Left ventricle myocardium inferior (tissue), 1 donor: ENCODE results near the gene MAOB. TPM values are rescaled to one million over a fixed set of nuclear protein-coding genes. Genes with fewer than 3 reads are reported as not detected.

ENCODE experiments used
- DNase-seq: peaks from one replicate; pipeline ENCODE4 v3.0.0-alpha.2; 2020
- H3K27ac ChIP-seq: fragments of 200-600 bp; replicated peaks from 2 replicates; pipeline ENCODE4 v1.8.0; 2021
- H3K27me3 ChIP-seq: fragments of 200-600 bp; 2 replicates; pipeline ENCODE4 v1.8.0; 2021; ENCODE audit warnings: low read depth
- H3K36me3 ChIP-seq: fragments of 200-600 bp; 2 replicates; pipeline ENCODE4 v1.8.0; 2021
- H3K4me1 ChIP-seq: fragments of 200-600 bp; 2 replicates; pipeline ENCODE4 v1.8.0; 2021
- H3K4me3 ChIP-seq: fragments of 200-600 bp; 2 replicates; pipeline ENCODE4 v1.8.0; 2021; ENCODE audit warnings: mild to moderate bottlenecking, moderate library complexity
- H3K9me3 ChIP-seq: fragments of 200-600 bp; replicated peaks from 2 replicates; pipeline ENCODE4 v1.8.0; 2021
- intact Hi-C: fragments of 100-400 bp; cut with micrococcal nuclease; formaldehyde crosslinking; loops from one replicate; pipeline ENCODE4 v1.11.0; 2022
- total RNA-seq: library from RNA; stranded (reverse); fragmentation: NEBNext Ultra II Directional; extraction: Animal tissue kit (Norgen Biotek cat#: 25700); gene quantifications from one replicate; pipeline ENCODE4 v1.2.1, GENCODE V29; 2021
- TF ChIP-seq, protein P1 (sequence below): fragments of 200-600 bp; IDR thresholded peaks from 2 replicates; pipeline ENCODE4 v1.8.0; 2021; ENCODE audit warnings: antibody characterized with exemption, mild to moderate bottlenecking, borderline replicate concordance
- donor health status: DM: no; HTN: yes; CAD: no; lungs with severe emphysema.

MAOB gene
- total RNA-seq, 1 donor from 2014 or later = 157 TPM

GRCh38 chrX:43758044-43758443 lies 124.2 kb downstream of the MAOB start:
- H3K27me3 ChIP-seq = no peaks in the 10 kb centered on the region
- H3K36me3 ChIP-seq = no peaks in the 10 kb centered on the region
- TF ChIP-seq, protein P1, sequence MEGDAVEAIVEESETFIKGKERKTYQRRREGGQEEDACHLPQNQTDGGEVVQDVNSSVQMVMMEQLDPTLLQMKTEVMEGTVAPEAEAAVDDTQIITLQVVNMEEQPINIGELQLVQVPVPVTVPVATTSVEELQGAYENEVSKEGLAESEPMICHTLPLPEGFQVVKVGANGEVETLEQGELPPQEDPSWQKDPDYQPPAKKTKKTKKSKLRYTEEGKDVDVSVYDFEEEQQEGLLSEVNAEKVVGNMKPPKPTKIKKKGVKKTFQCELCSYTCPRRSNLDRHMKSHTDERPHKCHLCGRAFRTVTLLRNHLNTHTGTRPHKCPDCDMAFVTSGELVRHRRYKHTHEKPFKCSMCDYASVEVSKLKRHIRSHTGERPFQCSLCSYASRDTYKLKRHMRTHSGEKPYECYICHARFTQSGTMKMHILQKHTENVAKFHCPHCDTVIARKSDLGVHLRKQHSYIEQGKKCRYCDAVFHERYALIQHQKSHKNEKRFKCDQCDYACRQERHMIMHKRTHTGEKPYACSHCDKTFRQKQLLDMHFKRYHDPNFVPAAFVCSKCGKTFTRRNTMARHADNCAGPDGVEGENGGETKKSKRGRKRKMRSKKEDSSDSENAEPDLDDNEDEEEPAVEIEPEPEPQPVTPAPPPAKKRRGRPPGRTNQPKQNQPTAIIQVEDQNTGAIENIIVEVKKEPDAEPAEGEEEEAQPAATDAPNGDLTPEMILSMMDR = no peak
- no peak overlapping the region for H3K27ac ChIP-seq
- H3K9me3 ChIP-seq = no peaks in the 10 kb centered on the region
- H3K4me1 ChIP-seq = no peaks in the 10 kb centered on the region
- no peak for DNase-seq
- H3K4me3 ChIP-seq = no peak overlapping the region
- intact Hi-C loops = no loop called here

- no peak overlapping the region for H3K4me3 ChIP-seq
- no peak overlapping the region for H3K27ac ChIP-seq
- no peaks in the 10 kb centered on the region for H3K27me3 ChIP-seq
- TF ChIP-seq, protein P1 = no peak
- H3K4me1 ChIP-seq = no peaks in the 10 kb centered on the region
- no peak for DNase-seq
- no peaks in the 10 kb centered on the region for H3K36me3 ChIP-seq
- intact Hi-C loops = no loop called here
- peaks cover 7% of the 10 kb centered on the region for H3K9me3 ChIP-seq
Measured at GRCh38 chrX:43756076-43756475, 126.2 kb downstream of the MAOB start.

DNA sequence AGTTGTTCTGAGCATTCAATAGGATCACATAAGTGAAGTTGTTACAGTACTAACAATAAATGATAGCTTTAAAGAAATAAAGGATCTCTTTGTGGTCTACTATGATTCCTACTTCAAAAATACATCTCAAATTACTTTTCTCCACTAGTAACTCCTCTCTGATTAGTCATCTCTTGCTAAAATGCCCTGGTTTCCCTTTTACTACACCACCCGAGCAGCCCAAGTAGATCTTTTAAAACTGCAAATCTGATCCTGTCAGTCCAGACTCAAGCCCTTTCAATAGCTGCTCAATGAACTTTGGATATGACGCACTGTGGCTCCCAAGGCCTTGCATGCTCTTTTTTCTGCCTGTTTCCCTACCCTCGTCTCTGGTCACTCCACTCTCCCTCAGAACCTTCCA lies 128.6 kb downstream of the MAOB start:
- Histone ChIP-seq H3K4me3 (no peak overlapping the region), H3K36me3 (no peaks in the 10 kb centered on the region), H3K4me1 (no peaks in the 10 kb centered on the region), H3K27me3 (no peaks in the 10 kb centered on the region), H3K9me3 (peaks cover 7% of the 10 kb centered on the region), H3K27ac (peak overlapping the region; percentile 50)
- intact Hi-C loops = no loop called here
- TF ChIP-seq, protein P1 = no peak
- DNase-seq = no peak

- no peaks in the 10 kb centered on the region for H3K36me3 ChIP-seq
- DNase-seq = no peak
- H3K27me3 ChIP-seq = no peaks in the 10 kb centered on the region
- intact Hi-C loops = loop anchor here (2.0 kb wide), 1 partner anchor 191 kb away; no protein-coding TSS in a partner anchor
- H3K4me3 ChIP-seq = no peak overlapping the region
- peaks cover 7% of the 10 kb centered on the region for H3K9me3 ChIP-seq
- H3K4me1 ChIP-seq = no peaks in the 10 kb centered on the region
- TF ChIP-seq, protein P1 = peak; percentile 68
- no peak overlapping the region for H3K27ac ChIP-seq
Measured at GRCh38 chrX:43750248-43750676, 132.0 kb downstream of the MAOB start.

GRCh38 chrX:43747476-43747875 lies 134.8 kb downstream of the MAOB start:
- Histone ChIP-seq H3K36me3 (peaks cover 5% of the 10 kb centered on the region), H3K27ac (no peak overlapping the region), H3K4me1 (peaks cover 7% of the 10 kb centered on the region), H3K27me3 (no peaks in the 10 kb centered on the region), H3K9me3 (peaks cover 7% of the 10 kb centered on the region), H3K4me3 (no peak overlapping the region)
- intact Hi-C loops = loop anchor here (5.0 to 10.0 kb wide), 2 partner anchors 93 to 170 kb away; partner anchors contain the start of gene MAOA
- TF ChIP-seq, protein P1 = no peak
- no peak for DNase-seq
